A549 treated with CORT108297 at 1 μM for 4 hours (cell line): ENCODE results near the gene HAVCR2. TPM values are rescaled to one million over a fixed set of nuclear protein-coding genes. Genes with fewer than 3 reads are reported as not detected.

Experiments used
- total RNA-seq: library from RNA; stranded (reverse); fragments of 200-300 nt; extraction: Qiagen RNA extraction; gene quantifications from 5 replicates; pipeline ENCODE4 v1.2.3, GENCODE V29; 2022

HAVCR2 gene
- 0.21 to 0.39 TPM (median 0.35 TPM) in 5 replicates for total RNA-seq

DNA sequence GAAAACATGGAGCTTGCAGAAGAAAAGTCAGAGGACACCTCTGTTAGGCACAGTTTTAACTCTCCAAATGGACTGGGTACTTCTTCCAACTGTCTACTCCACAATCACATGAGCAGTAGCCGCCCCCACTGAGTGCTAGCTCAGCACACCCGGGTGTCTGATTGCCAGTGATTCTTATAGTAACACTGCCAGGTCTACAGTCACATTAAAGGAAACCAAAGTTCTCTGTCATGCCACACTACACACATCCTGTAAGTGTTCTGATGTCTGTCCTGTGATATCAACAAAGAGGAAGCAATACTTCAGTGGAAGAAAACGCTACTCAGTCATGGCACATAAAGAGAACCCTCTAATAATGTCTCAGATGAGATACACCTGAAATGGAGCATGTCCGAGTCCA, at the start of gene HAVCR2:
HAVCR2 (minus strand) TSS at position 69 of the 400 bp plus-strand sequence; CDS start at position 8, 61 bp downstream.

DNA sequence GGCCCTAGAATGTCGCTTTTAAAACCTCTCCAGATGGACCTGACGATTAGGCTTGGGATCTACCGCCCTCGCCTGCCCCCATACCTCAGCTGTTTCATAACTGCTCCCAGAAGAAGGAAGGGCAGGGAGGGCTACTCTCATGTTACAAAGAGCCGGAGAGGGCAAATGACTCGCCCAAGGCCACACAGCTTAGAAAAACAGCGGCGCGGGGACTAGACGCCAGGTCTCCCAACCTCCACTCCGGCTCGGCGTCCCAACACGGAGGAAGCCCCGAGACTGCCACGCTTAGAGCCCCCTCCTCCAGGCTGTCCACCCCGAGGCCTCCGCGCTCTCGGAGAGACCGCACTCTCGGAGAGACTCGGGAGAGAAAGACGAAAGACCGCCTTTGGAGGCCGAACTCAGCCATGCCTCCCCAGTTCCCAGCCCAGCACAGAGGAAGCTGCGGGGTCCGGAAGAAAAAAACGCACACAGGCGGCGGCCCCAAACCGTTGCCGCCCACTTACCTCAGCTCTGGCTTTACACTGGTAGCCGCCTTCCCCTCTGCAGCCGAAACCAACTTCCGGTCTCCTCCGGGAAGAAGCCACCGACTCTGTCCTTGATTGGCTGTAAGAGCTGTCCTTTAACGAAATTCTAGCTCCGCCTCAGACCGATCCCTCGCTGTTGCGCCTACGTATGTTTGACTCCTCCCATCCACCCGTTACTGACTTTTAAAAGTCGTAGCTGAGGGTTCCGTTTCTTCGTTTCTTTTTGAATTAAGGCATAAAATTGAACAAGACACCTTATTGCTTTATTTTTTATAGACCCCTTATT, 33.7 kb upstream of the HAVCR2 start, which contains the start of gene MED7:
MED7 (minus strand) TSS at position 549 of the 810 bp plus-strand sequence. CDS start 3,434 bp downstream, outside the sequence.

DNA sequence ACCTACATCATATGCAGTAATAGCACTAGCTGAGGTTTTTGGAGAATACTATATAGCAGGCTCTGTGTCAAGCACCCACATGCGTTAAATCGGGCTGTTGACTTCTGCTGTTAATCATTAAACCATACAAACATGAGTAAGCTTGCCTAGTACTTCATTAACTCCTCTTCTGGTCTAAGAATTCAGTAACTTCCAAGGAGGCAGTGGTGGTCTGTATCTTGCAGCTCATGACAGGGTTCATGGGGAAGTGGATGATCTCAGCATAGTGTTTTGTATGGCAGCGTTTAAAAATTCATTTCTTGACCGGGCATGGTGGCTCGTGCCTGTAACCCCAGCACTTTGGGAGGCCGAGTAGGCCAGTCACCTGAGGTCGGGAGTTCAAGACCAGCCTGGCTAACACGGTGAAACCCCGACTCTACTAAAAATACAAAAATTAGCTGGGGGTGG, 49.7 kb downstream of the HAVCR2 start, which contains the start of gene HAVCR1:
HAVCR1 (minus strand) TSS at position 24 of the 447 bp plus-strand sequence. CDS start 1,173 bp downstream, outside the sequence.

Other genes starting within 250 kb of the HAVCR2 start
- 0.97 to 1.5 TPM (median 1.3 TPM) in 5 replicates for gene TIMD4, start 145.8 kb downstream of the HAVCR2 start, total RNA-seq
- 27.4 to 42.0 TPM (median 37.2 TPM) in 5 replicates for gene HAVCR1, start 49.9 kb downstream of the HAVCR2 start, total RNA-seq
- 14.1 to 21.1 TPM (median 15.7 TPM) in 5 replicates for gene MED7, start 33.8 kb upstream of the HAVCR2 start, total RNA-seq
- not detected in 5 replicates for gene GARIN3, start 57.2 kb upstream of the HAVCR2 start, total RNA-seq
- 0.02 to 0.13 TPM (median 0.09 TPM) in 3 of 5 replicates, not detected in the others for gene ITK, start 71.8 kb upstream of the HAVCR2 start, total RNA-seq
- gene CYFIP2, start 157.1 kb upstream of the HAVCR2 start, total RNA-seq: 16.3 to 24.1 TPM (median 21.2 TPM) in 5 replicates